Loucy (cell line): ENCODE measurements around the gene MOV10L1.

Source experiments
- H2AFZ ChIP-seq: fragments of 200-600 bp; sonication (generic); 2 replicates; pipeline ENCODE4 v1.6.0; 2016; ENCODE audit warnings: antibody characterized with exemption, mild to moderate bottlenecking, low read length, moderate library complexity
- H3F3A ChIP-seq: fragments of 200-600 bp; 2 replicates; pipeline ENCODE4 v1.6.0; 2016; ENCODE audit warnings: antibody characterized with exemption, low read depth, mild to moderate bottlenecking
- H3K27me3 ChIP-seq: fragments of 200-600 bp; sonication (generic); 2 replicates; pipeline ENCODE4 v1.6.1; 2014; ENCODE audit warnings: low read length, mild to moderate bottlenecking; ENCODE audit not compliant: insufficient read depth, poor library complexity, severe bottlenecking
- H3K36me3 ChIP-seq: fragments of 200-600 bp; sonication (generic); 2 replicates; pipeline ENCODE4 v1.6.1; 2016; ENCODE audit warnings: low read length; ENCODE audit not compliant: insufficient read depth
- H3K4me1 ChIP-seq: fragments of 200-600 bp; sonication (generic); 2 replicates; pipeline ENCODE4 v1.5.1; 2014; ENCODE audit warnings: low read length, mild to moderate bottlenecking; ENCODE audit not compliant: insufficient read depth, poor library complexity, severe bottlenecking
- H3K4me2 ChIP-seq: fragments of 200-600 bp; sonication (generic); 2 replicates; pipeline ENCODE4 v1.6.0; 2014; ENCODE audit warnings: antibody characterized with exemption, low read length, low read depth, mild to moderate bottlenecking; ENCODE audit not compliant: poor library complexity, severe bottlenecking
- H3K4me3 ChIP-seq: fragments of 200-600 bp; sonication (generic); 2 replicates; pipeline ENCODE4 v1.5.1; 2014; ENCODE audit warnings: low read length, mild to moderate bottlenecking, mixed read lengths; ENCODE audit not compliant: poor library complexity, severe bottlenecking
- H3K79me2 ChIP-seq: fragments of 200-600 bp; sonication (generic); 2 replicates; pipeline ENCODE4 v1.6.1; 2014; ENCODE audit warnings: low read length; ENCODE audit not compliant: insufficient read depth
- H3K9ac ChIP-seq: fragments of 200-600 bp; sonication (generic); 2 replicates; pipeline ENCODE4 v1.6.0; 2014; ENCODE audit warnings: mild to moderate bottlenecking, low read depth, low read length, moderate library complexity; ENCODE audit not compliant: poor library complexity, severe bottlenecking
- H3K9me2 ChIP-seq: fragments of 200-600 bp; sonication (generic); replicated peaks from 2 replicates; pipeline ENCODE4 v1.6.1; 2016; ENCODE audit warnings: low read depth, low read length, mixed read lengths
- H3K9me3 ChIP-seq: fragments of 200-600 bp; sonication (generic); 2 replicates; pipeline ENCODE4 v1.6.1; 2014; ENCODE audit warnings: mild to moderate bottlenecking, antibody characterized with exemption, low read length, low read depth; ENCODE audit not compliant: insufficient read depth
- H4K20me1 ChIP-seq: fragments of 200-600 bp; sonication (generic); 2 replicates; pipeline ENCODE4 v1.6.0; 2014; ENCODE audit warnings: antibody characterized with exemption, low read length, mild to moderate bottlenecking; ENCODE audit not compliant: insufficient read depth, poor library complexity, severe bottlenecking
- CTCF ChIP-seq: fragments of 200-600 bp; sonication (generic); conservative IDR thresholded peaks from 2 replicates; pipeline ENCODE4 v1.5.1; 2014; ENCODE audit warnings: mild to moderate bottlenecking, antibody characterized with exemption, low read length
- EZH2phosphoT487 ChIP-seq: fragments of 200-600 bp; IDR thresholded peaks from 2 replicates; pipeline ENCODE4 v1.6.1; 2018; ENCODE audit warnings: antibody characterized with exemption, mild to moderate bottlenecking, moderate library complexity, borderline replicate concordance

The MOV10L1 gene

DNA sequence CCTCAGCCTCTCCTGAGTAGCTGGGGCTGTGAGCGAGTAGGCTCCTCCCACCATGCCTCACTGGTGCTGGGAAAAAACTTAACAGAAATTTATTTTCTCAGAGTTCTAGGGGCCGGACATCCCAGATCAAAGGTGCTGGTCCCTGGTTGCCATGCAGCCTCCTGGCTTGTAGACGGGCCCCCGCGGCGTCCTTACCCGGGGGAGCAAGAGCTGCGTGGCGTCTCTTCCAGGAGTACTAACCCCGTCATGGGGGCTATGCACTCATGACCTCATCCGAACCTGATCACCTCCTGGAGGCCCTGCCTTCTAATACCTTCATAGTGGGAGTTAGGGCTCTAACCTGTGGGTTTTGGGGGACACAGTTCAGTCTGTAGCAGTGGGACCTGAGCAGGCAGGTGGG lies 98.5 kb downstream of the MOV10L1 start:
- Histone ChIP-seq H3K36me3 (peaks cover 2% of the 10 kb centered on the region; the same call in 1 of the 2 replicates), H3K9me2 (no peaks in the 10 kb centered on the region), H3K9me3 (no peaks in the 10 kb centered on the region), H2AFZ (no peak overlapping the region), H3K9ac (peak overlapping the region; percentile 14), H3K4me2 (peak overlapping the region; percentile 21), H3K27me3 (no peaks in the 10 kb centered on the region), H3K4me1 (peaks cover 53% of the 10 kb centered on the region), H3K79me2 (peaks cover 61% of the 10 kb centered on the region), H3F3A (peaks cover 13% of the 10 kb centered on the region; the same call in 1 of the 2 replicates), H3K4me3 (no peak overlapping the region), H4K20me1 (peaks cover 32% of the 10 kb centered on the region)
- TF ChIP-seq CTCF (no peak), EZH2phosphoT487 (no peak)

DNA sequence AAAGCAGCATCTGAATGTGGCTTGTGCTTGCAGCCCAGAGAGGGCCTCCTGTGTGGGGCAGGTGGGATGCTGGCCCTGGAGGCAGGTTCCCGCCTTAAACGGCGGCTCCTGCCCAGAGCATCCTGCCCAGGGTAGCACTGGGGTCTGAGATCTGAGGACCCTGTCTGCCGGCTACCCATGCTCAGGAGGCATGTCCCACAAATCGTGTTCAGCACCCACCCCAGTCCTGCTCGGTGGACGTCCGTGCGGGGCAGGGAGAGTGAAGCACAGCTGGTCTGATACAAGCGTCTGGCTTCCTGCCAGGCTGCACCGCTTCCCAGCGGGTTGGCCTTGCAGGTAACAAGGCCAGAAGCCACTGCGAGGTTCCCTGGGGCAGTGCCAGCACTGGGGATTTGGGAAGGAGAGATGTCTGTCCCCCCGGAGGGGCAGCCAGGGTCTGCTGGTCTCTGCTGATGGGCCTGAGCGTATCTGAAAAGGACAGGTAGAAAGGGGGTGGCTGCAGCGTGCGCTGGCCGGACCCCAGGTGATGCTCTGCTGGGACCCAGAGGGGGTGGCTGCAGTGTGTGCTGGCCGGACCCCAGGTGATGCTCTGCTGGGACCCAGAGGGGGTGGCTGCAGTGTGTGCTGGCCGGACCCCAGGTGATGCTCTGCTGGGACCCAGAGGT lies 99.5 kb downstream of the MOV10L1 start:
- TF ChIP-seq EZH2phosphoT487 (no peak), CTCF (no peak)

DNA sequence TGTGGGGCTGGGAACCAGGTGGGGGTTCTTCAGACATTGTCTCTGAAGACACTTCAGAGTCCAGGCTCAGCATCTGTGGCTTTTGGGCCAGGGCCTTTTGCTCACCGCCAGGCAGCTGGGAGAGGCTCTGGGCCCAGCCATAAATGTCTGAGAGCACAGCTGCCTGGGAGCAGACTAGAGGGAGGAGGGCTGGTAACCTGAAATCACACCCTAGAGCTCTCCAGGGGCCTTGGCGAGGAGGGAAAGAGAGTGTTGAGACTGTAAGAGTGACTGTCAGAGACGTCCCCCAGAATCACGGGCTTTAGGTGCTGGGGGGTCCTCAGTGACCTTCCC lies 100.0 kb downstream of the MOV10L1 start:
- Histone ChIP-seq H4K20me1 (peaks cover 32% of the 10 kb centered on the region), H3K36me3 (peaks cover 10% of the 10 kb centered on the region; the same call in 1 of the 2 replicates), H3K9me3 (no peaks in the 10 kb centered on the region), H3K4me2 (peak overlapping the region; percentile 96), H3K9me2 (no peaks in the 10 kb centered on the region), H3K79me2 (peaks cover 75% of the 10 kb centered on the region), H3K4me1 (peaks cover 52% of the 10 kb centered on the region), H3K27me3 (no peaks in the 10 kb centered on the region), H3K4me3 (peak overlapping the region; percentile 94), H3K9ac (peak overlapping the region; percentile 92), H3F3A (peaks cover 13% of the 10 kb centered on the region; the same call in 1 of the 2 replicates), H2AFZ (no peak overlapping the region)
- TF ChIP-seq EZH2phosphoT487 (no peak), CTCF (no peak)

More for the DNA sequence above, 99.5 kb downstream of the MOV10L1 start:
- H4K20me1 ChIP-seq, result peaks cover 32% of the 10 kb centered on the region
- peak overlapping the region; percentile 96 for H3K4me2 ChIP-seq
- H3K9me3 ChIP-seq, result no peaks in the 10 kb centered on the region
- H3K27me3 ChIP-seq, result no peaks in the 10 kb centered on the region
- peaks cover 70% of the 10 kb centered on the region for H3K79me2 ChIP-seq
- peaks cover 56% of the 10 kb centered on the region for H3K4me1 ChIP-seq
- peaks cover 13% of the 10 kb centered on the region; the same call in 1 of the 2 replicates for H3F3A ChIP-seq
- H3K9ac ChIP-seq, result peak overlapping the region; percentile 92
- H3K36me3 ChIP-seq, result peaks cover 6% of the 10 kb centered on the region; the same call in 1 of the 2 replicates
- no peaks in the 10 kb centered on the region for H3K9me2 ChIP-seq
- H3K4me3 ChIP-seq, result peak overlapping the region; percentile 94
- H2AFZ ChIP-seq, result no peak overlapping the region
